HepG2 (cell line): ENCODE results near the gene SOX14. TPM values are rescaled to one million over a fixed set of nuclear protein-coding genes. Genes with fewer than 3 reads are reported as not detected.

ENCODE experiments used
- ATF1 ChIP-seq: IDR thresholded peaks from 2 replicates; pipeline ENCODE4 v1.6.1; 2016; ENCODE audit warnings: mild to moderate bottlenecking, control low read depth
- NR2C2 ChIP-seq: sonication (generic); formaldehyde crosslinking; IDR thresholded peaks from 2 replicates; pipeline ENCODE4 v1.4.0; 2020; ENCODE audit warnings: missing genetic modification reagents, mild to moderate bottlenecking, moderate library complexity, borderline replicate concordance
- RAD51 ChIP-seq: fragments of 450-650 bp; IDR thresholded peaks from 2 replicates; pipeline ENCODE4 v1.6.1; 2016; ENCODE audit warnings: borderline replicate concordance
- REPIN1 ChIP-seq: sonication (generic); formaldehyde crosslinking; IDR thresholded peaks from 2 replicates; pipeline ENCODE4 v1.8.0; 2022; ENCODE audit warnings: missing genetic modification reagents, low read depth, mild to moderate bottlenecking, borderline replicate concordance
- SNAPC2 ChIP-seq: sonication (generic); formaldehyde crosslinking; IDR thresholded peaks from 2 replicates; pipeline ENCODE4 v1.8.1; 2022; ENCODE audit warnings: mild to moderate bottlenecking, missing genetic modification reagents
- YEATS4 ChIP-seq: sonication (generic); formaldehyde crosslinking; IDR thresholded peaks from 2 replicates; pipeline ENCODE4 v1.4.0; 2020; ENCODE audit warnings: missing genetic modification reagents, borderline replicate concordance
- ZNF512 ChIP-seq: sonication (generic); formaldehyde crosslinking; IDR thresholded peaks from 2 replicates; pipeline ENCODE4 v1.4.0; 2020; ENCODE audit warnings: mild to moderate bottlenecking, missing genetic modification reagents
- polyA plus RNA-seq, 8 experiments: library from polyadenylated mRNA; depleted of rRNA in 3 of 8; stranded (reverse) in 7 of 8; unstranded in 1 of 8; fragments of >200 nt; fragmentation: Illumina TruSeq in 4 of 8; extraction: Trizol in 4 of 8; gene quantifications; 2 replicates each; pipeline versions ENCODE4 v1.2.1 to v1.2.3, GENCODE V29; 2011 to 2016; ENCODE audit warnings: low read depth in 4 of 8, missing spikeins in 1 of 8, mixed read lengths in 1 of 8; ENCODE audit not compliant: insufficient read depth in 1 of 8
- total RNA-seq, 5 experiments: library from RNA; depleted of rRNA; stranded (reverse); fragments of >200 nt; fragmentation: Illumina TruSeq; extraction: Trizol; gene quantifications; 2 replicates each; pipeline ENCODE4 v1.2.3, GENCODE V29; 2016; ENCODE audit warnings: low read depth in 1 of 5
- TF ChIP-seq, protein P1 (sequence below): sonication (generic); formaldehyde crosslinking; IDR thresholded peaks from 2 replicates; pipeline ENCODE4 v1.5.1; 2020; ENCODE audit warnings: mild to moderate bottlenecking, missing genetic modification reagents, borderline replicate concordance
- TF ChIP-seq, protein P2 (sequence below): IDR thresholded peaks from 2 replicates; pipeline ENCODE4 v1.6.1; 2016; ENCODE audit warnings: mild to moderate bottlenecking, missing biosample characterization, missing genetic modification reagents

SOX14 gene
- total and polyA plus RNA-seq, 2 of the 13 experiments (the other 11 are each of a cell fraction or from before 2014, with no cell fraction given) = not detected

DNA sequence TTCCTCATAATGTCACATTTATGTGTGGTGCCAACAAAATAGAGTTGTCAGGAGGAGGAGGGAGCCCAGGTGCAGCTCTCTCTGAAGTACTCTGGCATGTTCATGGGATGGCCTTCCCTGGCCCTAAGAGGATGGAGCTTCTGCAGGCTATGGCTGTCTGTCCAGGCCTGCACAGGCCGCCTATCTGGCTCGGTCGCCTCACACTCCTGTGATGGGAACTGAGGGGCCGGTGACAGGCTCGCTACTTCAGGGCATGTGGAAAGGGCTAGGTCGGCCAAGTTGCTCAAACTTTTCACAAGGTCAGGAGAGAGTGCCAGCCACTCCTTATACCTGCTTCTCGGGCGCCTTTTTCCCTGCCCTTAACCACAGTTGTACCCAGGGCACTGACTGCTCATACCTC, 51.1 kb downstream of the SOX14 start (continued):
- TF ChIP-seq, protein P1, sequence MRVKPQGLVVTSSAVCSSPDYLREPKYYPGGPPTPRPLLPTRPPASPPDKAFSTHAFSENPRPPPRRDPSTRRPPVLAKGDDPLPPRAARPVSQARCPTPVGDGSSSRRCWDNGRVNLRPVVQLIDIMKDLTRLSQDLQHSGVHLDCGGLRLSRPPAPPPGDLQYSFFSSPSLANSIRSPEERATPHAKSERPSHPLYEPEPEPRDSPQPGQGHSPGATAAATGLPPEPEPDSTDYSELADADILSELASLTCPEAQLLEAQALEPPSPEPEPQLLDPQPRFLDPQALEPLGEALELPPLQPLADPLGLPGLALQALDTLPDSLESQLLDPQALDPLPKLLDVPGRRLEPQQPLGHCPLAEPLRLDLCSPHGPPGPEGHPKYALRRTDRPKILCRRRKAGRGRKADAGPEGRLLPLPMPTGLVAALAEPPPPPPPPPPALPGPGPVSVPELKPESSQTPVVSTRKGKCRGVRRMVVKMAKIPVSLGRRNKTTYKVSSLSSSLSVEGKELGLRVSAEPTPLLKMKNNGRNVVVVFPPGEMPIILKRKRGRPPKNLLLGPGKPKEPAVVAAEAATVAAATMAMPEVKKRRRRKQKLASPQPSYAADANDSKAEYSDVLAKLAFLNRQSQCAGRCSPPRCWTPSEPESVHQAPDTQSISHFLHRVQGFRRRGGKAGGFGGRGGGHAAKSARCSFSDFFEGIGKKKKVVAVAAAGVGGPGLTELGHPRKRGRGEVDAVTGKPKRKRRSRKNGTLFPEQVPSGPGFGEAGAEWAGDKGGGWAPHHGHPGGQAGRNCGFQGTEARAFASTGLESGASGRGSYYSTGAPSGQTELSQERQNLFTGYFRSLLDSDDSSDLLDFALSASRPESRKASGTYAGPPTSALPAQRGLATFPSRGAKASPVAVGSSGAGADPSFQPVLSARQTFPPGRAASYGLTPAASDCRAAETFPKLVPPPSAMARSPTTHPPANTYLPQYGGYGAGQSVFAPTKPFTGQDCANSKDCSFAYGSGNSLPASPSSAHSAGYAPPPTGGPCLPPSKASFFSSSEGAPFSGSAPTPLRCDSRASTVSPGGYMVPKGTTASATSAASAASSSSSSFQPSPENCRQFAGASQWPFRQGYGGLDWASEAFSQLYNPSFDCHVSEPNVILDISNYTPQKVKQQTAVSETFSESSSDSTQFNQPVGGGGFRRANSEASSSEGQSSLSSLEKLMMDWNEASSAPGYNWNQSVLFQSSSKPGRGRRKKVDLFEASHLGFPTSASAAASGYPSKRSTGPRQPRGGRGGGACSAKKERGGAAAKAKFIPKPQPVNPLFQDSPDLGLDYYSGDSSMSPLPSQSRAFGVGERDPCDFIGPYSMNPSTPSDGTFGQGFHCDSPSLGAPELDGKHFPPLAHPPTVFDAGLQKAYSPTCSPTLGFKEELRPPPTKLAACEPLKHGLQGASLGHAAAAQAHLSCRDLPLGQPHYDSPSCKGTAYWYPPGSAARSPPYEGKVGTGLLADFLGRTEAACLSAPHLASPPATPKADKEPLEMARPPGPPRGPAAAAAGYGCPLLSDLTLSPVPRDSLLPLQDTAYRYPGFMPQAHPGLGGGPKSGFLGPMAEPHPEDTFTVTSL (CRISPR knock-in tag) = no peak
- no peak for TF ChIP-seq RAD51
- no peak for TF ChIP-seq YEATS4 (CRISPR knock-in tag)
- no peak for TF ChIP-seq SNAPC2 (CRISPR knock-in tag)
- TF ChIP-seq NR2C2 = no peak
- no peak for TF ChIP-seq REPIN1 (CRISPR knock-in tag)
- TF ChIP-seq ATF1 = no peak
- TF ChIP-seq ZNF512 (CRISPR knock-in tag) = no peak
- TF ChIP-seq, protein P2, sequence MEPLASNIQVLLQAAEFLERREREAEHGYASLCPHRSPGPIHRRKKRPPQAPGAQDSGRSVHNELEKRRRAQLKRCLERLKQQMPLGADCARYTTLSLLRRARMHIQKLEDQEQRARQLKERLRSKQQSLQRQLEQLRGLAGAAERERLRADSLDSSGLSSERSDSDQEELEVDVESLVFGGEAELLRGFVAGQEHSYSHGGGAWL (CRISPR knock-in tag) = no peak

Other genes with a start within 250 kb of the SOX14 start
- not detected in 2 replicates for gene CLDN18, start 245.8 kb downstream of the SOX14 start, total RNA-seq (2016; rRNA removed; fragmentation: Illumina TruSeq; extraction: Trizol)
- not detected in 2 replicates for gene CLDN18, start 245.8 kb downstream of the SOX14 start, polyA plus RNA-seq (2011; rRNA removed)